Keratinocyte (primary cell): ENCODE data around the gene VAV2. TPM values are rescaled to one million over a fixed set of nuclear protein-coding genes. Genes with fewer than 3 reads are reported as not detected.

Experiments
- DNase-seq: peaks from one replicate; pipeline ENCODE4 v3.0.0-alpha.2; 2011; ENCODE audit warnings: low read depth, missing footprints, low spot score
- FAIRE-seq: peaks from 2 replicates; lab custom pipeline; 2011; peaks lifted over from hg19 to GRCh38; lab: Jason Lieb, UNC
- H2AFZ ChIP-seq: 2 replicates; pipeline ENCODE4 v1.6.0; 2012; ENCODE audit warnings: low read length, control low read depth, inconsistent platforms; ENCODE audit not compliant: control insufficient read depth
- H3K27ac ChIP-seq: 2 replicates; pipeline ENCODE4 v1.5.1; 2011; ENCODE audit warnings: low read length; ENCODE audit not compliant: control insufficient read depth, insufficient read depth
- H3K27me3 ChIP-seq: 3 replicates; pipeline ENCODE4 v1.6.0; 2011; ENCODE audit warnings: low read length; ENCODE audit not compliant: control insufficient read depth, insufficient read depth; ENCODE audit errors: extremely low read depth
- H3K36me3 ChIP-seq, 2 experiments: 2 replicates in 1 of 2; 3 replicates in 1 of 2; pipeline ENCODE4 v1.5.1; 2011; ENCODE audit warnings: low read length in 2 of 2, mild to moderate bottlenecking in 1 of 2; ENCODE audit not compliant: control insufficient read depth in 2 of 2, insufficient read depth in 2 of 2; ENCODE audit errors: extremely low read depth in 1 of 2
- H3K4me1 ChIP-seq: 3 replicates; pipeline ENCODE4 v1.5.1; 2011; ENCODE audit warnings: low read length; ENCODE audit not compliant: control insufficient read depth, insufficient read depth; ENCODE audit errors: extremely low read depth
- H3K4me2 ChIP-seq: 3 replicates; pipeline ENCODE4 v1.6.0; 2011; ENCODE audit warnings: low read depth, low read length; ENCODE audit not compliant: control insufficient read depth, insufficient read depth; ENCODE audit errors: extremely low read depth
- H3K4me3 ChIP-seq, 3 experiments: fragments of 200-600 bp in 1 of 3; sonication (generic) in 1 of 3; 2 replicates in 2 of 3; 3 replicates in 1 of 3; pipeline ENCODE4 v1.5.1; 2011 to 2016; ENCODE audit warnings: low read length in 3 of 3, mild to moderate bottlenecking in 3 of 3, control low read depth in 2 of 3, inconsistent platforms in 1 of 3, low read depth in 1 of 3, mixed read lengths in 1 of 3, mixed run types in 1 of 3, moderate library complexity in 1 of 3; ENCODE audit not compliant: control insufficient read depth in 2 of 3, insufficient read depth in 2 of 3; ENCODE audit errors: extremely low read depth in 1 of 3
- H3K79me2 ChIP-seq: 2 replicates; pipeline ENCODE4 v1.6.0; 2012; ENCODE audit warnings: low read length; ENCODE audit not compliant: control insufficient read depth, insufficient read depth
- H3K9ac ChIP-seq: 3 replicates; pipeline ENCODE4 v1.6.0; 2011; ENCODE audit warnings: low read length; ENCODE audit not compliant: control insufficient read depth, insufficient read depth; ENCODE audit errors: extremely low read depth
- H3K9me1 ChIP-seq: 3 replicates; pipeline ENCODE4 v1.6.0; 2011; ENCODE audit warnings: low read length; ENCODE audit not compliant: control insufficient read depth, insufficient read depth; ENCODE audit errors: extremely low read depth
- H3K9me3 ChIP-seq: 2 replicates; pipeline ENCODE4 v1.5.1; 2012; ENCODE audit warnings: low read depth, low read length; ENCODE audit not compliant: control insufficient read depth
- H4K20me1 ChIP-seq: 3 replicates; pipeline ENCODE4 v1.6.0; 2011; ENCODE audit warnings: low read length; ENCODE audit not compliant: control insufficient read depth, insufficient read depth; ENCODE audit errors: extremely low read depth
- EZH2 ChIP-seq: IDR thresholded peaks from one replicate; pipeline ENCODE4 v1.6.1; 2012; ENCODE audit warnings: inconsistent platforms, mild to moderate bottlenecking, low read length, moderate library complexity
- dilution Hi-C: fragments of 300-500 bp; cut with MboI; formaldehyde crosslinking; loops from one replicate; pipeline ENCODE4 v1.7.0; 2020; ENCODE audit warnings: low sequenced_read_pairs; ENCODE audit not compliant: extremely low pct_ligation_motif_present
- polyA plus RNA-seq, 5 experiments: library from polyadenylated mRNA; depleted of rRNA in 3 of 5; stranded (reverse) in 3 of 5; stranded (forward) in 1 of 5; unstranded in 1 of 5; fragments of >200 nt; gene quantifications; 1 replicate in 1 of 5; 2 replicates in 3 of 5; 3 replicates in 1 of 5; pipeline versions ENCODE4 v1.2.1 to v1.2.3, GENCODE V29; 2011 to 2012; ENCODE audit warnings: missing spikeins in 2 of 5, low read depth in 1 of 5, low replicate concordance in 1 of 5
- TF ChIP-seq, protein P1 (sequence below), 3 experiments: IDR thresholded peaks in 1 of 3; conservative IDR thresholded peaks in 1 of 3; optimal IDR thresholded peaks in 1 of 3; 2 replicates in 2 of 3; 3 replicates in 1 of 3; pipeline versions ENCODE3 to v1.5.1; 2011; ENCODE audit warnings: low read length in 3 of 3, mild to moderate bottlenecking in 3 of 3, moderate library complexity in 2 of 3, control low read depth in 1 of 3, inconsistent platforms in 1 of 3; ENCODE audit not compliant: insufficient read depth in 2 of 3; ENCODE audit errors: extremely low read depth in 1 of 3

VAV2 gene
- polyA plus RNA-seq, 1 donor (not counting 4 experiments of a cell fraction or from before 2014, with no cell fraction given) = 16.4 TPM

DNA sequence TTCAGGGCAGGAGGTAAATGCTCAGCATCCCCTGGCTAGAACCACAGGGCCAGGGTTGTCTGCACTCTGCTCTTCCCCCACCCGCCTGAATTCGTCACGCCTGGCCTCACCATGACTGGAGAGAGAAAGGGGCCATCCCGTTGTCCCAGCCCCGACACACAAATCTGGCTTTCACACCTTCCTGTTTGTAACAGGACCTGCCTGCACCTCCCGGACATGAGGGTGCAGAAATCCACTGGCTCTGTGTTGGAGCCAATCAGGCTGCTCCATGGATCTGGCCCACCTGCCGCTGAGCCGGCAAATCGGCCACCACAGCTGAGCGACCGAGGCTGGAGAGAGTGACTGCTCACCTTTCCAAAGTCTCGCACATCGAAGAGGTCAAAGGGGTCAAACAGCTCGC is 53.4 kb downstream of the VAV2 start:
- Histone ChIP-seq H3K27me3 (no peaks in the 10 kb centered on the region), H3K4me2 (no peak overlapping the region), H3K4me3 (no peak overlapping the region), H3K36me3 (peaks cover 17% of the 10 kb centered on the region in 2 experiments), H4K20me1 (peaks cover 19% of the 10 kb centered on the region), H3K79me2 (peaks cover 58% of the 10 kb centered on the region), H2AFZ (no peak overlapping the region), H3K27ac (no peak overlapping the region), H3K9me3 (no peaks in the 10 kb centered on the region), H3K9me1 (peaks cover under 1% of the 10 kb centered on the region), H3K9ac (no peak overlapping the region), H3K4me1 (no peaks in the 10 kb centered on the region)
- FAIRE-seq (no peak), DNase-seq (no peak)
- no peak for TF ChIP-seq EZH2
- TF ChIP-seq, protein P1, sequence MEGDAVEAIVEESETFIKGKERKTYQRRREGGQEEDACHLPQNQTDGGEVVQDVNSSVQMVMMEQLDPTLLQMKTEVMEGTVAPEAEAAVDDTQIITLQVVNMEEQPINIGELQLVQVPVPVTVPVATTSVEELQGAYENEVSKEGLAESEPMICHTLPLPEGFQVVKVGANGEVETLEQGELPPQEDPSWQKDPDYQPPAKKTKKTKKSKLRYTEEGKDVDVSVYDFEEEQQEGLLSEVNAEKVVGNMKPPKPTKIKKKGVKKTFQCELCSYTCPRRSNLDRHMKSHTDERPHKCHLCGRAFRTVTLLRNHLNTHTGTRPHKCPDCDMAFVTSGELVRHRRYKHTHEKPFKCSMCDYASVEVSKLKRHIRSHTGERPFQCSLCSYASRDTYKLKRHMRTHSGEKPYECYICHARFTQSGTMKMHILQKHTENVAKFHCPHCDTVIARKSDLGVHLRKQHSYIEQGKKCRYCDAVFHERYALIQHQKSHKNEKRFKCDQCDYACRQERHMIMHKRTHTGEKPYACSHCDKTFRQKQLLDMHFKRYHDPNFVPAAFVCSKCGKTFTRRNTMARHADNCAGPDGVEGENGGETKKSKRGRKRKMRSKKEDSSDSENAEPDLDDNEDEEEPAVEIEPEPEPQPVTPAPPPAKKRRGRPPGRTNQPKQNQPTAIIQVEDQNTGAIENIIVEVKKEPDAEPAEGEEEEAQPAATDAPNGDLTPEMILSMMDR (optimal IDR thresholded peaks at IDR 0.05 in 1 of 3, IDR thresholded peaks at IDR 0.05 in 1 of 3, conservative IDR thresholded peaks at IDR 0.05 in 1 of 3; ENCODE audit: extremely low read depth in 1 of 3, insufficient read depth in 2 of 3, low read length in 3 of 3) = no peak
- dilution Hi-C loops = no loop called here

GRCh38 chr9:133938086-133938485 is 54.0 kb downstream of the VAV2 start:
- no peaks in the 10 kb centered on the region for H3K4me1 ChIP-seq
- peaks cover 57% of the 10 kb centered on the region for H3K79me2 ChIP-seq
- no peaks in the 10 kb centered on the region for H3K9me1 ChIP-seq
- H3K9ac ChIP-seq = no peak overlapping the region
- peaks cover 17% of the 10 kb centered on the region for H4K20me1 ChIP-seq
- H2AFZ ChIP-seq = no peak overlapping the region
- no peak for TF ChIP-seq EZH2
- TF ChIP-seq, protein P1 (optimal IDR thresholded peaks at IDR 0.05 in 1 of 3, IDR thresholded peaks at IDR 0.05 in 1 of 3, conservative IDR thresholded peaks at IDR 0.05 in 1 of 3; ENCODE audit: extremely low read depth in 1 of 3, insufficient read depth in 2 of 3, low read length in 3 of 3) = no peak
- dilution Hi-C loops = no loop called here
- DNase-seq (no peak), FAIRE-seq (no peak)
- H3K27me3 ChIP-seq = no peaks in the 10 kb centered on the region
- no peak overlapping the region for H3K27ac ChIP-seq
- no peak overlapping the region for H3K4me2 ChIP-seq
- H3K36me3 ChIP-seq = peaks cover 17% of the 10 kb centered on the region in 2 experiments
- no peaks in the 10 kb centered on the region for H3K9me3 ChIP-seq
- no peak overlapping the region for H3K4me3 ChIP-seq
